GM19240 (cell line): ENCODE measurements around the gene PPP1R18.
"Not testable (repeated sequence)": the region's sequence is repeated elsewhere in the genome, so short reads cannot be mapped to it uniquely, and the experiment has no call there.

Experiments
- DNase-seq: peaks from one replicate; pipeline ENCODE4 v3.0.0; 2011; ENCODE audit warnings: low spot score; ENCODE audit not compliant: insufficient read length

Gene PPP1R18

GRCh38 chr6:30719791-30720737, 33.6 kb upstream of the PPP1R18 start, which contains the start of gene TUBB:
Gene TUBB, plus strand, starts transcription at chr6:30720352. Its CDS starts 155 bp downstream, at chr6:30720507.
- DNase-seq = peak; percentile 53

GRCh38 chr6:30719356-30719755, 32.9 kb upstream of the PPP1R18 start:
- DNase-seq = no peak

GRCh38 chr6:30717845-30718720, 31.6 kb upstream of the PPP1R18 start:
- not testable (repeated sequence) for DNase-seq

GRCh38 chr6:30717129-30717844, 30.8 kb upstream of the PPP1R18 start, which contains the start of gene MDC1:
Gene MDC1, minus strand, starts transcription at chr6:30717281. Its CDS starts 2,106 bp downstream, at chr6:30715175.
- peak; percentile 86 for DNase-seq

DNA sequence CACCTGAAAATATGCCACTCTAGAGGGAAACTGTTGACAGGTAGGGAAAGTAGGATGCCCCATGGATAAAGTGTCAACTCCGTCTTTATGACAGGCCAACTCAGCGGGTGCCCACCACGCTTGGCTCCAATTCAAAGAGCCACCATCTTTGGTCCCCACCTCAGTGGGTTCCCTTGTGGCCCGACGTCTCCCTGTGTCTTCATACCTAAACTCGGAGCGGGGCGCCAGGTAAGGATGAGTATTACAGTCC, 30.4 kb upstream of the PPP1R18 start:
- no peak for DNase-seq

DNA sequence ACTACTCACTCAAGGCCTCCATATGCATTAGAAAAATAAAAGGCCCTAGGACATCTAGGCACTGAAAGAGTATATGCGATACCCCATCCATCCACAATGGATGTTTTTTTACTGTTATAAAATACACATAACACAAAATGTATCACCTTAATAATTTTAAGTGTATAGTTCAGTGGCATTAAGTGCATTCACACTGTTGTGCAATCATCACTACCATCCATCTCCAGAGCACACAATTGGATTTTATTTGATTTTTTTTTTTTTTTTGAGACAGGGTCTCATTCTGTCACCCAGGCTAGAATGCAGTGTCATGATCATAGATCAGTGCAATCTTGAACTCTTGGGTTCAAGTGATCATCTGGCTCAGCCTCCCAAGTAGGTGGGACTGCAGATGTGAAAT, 27.8 kb upstream of the PPP1R18 start:
- DNase-seq = no peak

DNA sequence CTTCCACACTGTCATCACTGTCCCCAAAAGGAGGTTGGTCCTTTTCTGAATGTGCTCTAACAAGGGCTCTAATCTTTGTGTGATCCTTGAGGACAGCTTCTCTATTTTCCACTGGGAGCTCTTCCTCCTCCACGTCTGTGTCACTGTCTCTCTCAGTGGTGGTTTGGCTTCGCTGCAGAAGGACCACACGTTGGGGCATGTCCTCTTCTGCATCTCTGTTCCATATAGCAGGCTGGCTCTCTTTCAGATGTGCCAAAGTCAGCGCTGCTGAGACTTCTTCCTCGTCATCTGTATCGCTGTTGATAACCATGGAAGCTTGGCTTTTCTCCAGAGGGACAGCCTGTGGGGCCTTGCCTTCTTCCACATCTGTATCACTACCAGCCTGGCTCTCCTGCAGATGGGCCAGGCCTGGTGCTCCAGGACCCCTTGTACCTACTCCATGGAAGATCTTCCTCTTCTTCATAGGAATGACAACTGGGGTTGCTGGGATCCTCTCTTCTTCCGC, 26.0 kb upstream of the PPP1R18 start:
- DNase-seq = no peak

DNA sequence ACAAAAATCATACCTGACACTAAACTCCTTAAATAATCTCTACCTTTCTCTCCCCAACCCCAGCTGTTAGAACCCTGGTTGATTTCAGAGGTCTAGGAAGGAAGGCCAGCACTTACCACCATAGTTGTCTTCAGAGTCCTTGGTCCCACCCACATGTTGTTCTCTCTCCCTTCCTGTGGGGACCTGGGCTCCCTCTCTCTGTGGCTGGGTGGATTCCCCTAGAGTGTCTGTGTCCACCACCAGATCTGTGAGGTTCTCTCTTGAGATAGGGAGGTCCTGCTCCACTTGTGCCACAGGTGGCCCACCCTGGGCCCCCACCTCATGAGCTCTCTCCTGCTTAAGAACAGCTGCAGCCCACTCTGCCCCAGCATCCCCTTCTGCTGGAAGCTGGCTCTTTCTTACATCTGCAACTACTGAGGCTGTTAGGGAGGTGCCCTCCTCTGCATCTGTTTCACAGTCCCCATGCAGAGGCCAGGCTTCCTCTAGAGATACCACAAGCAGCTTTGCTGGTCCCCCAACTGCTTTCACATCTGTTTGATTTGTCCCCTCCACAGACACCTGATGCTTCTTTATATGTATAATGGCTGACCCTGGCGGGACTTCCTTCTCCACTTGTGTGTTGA, 25.4 kb upstream of the PPP1R18 start:
- DNase-seq = no peak

DNA sequence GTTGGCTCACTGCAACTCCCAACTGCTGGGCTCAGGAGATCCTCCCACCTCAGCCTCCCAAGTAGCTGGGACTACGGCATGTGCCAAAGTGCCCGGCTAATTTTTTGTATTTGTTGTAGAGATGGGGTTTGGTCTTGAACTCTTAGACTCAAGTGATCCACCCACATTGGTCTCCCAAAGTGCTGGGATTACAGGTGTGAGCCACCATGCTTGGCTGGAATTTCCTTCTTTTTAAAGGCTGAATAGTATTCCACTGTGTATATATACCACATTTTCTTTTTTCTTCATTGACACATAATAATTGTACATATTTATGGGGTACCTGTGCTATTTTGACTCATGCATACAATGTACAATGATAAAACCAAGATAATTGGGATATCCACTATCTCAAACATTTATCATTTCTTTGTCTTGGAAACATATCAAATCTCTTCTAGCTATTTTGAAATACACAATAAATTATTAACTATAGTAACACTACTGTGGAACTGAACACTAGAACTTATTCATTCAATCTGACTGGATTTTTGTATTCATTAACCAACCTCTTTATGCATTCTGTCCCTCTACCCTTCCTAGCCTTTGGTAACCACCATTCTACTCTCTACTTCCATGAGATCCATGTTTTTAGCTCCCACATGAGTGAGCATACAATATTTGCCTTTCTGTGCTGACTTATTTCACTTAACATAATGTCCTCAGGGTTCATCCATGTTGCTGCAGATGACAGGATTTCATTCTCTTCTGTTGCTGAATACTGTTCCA, 22.8 kb upstream of the PPP1R18 start:
- no peak for DNase-seq

- DNase-seq = no peak
These were observed 20.9 kb upstream of the PPP1R18 start for GRCh38 chr6:30707281-30707850.

DNA sequence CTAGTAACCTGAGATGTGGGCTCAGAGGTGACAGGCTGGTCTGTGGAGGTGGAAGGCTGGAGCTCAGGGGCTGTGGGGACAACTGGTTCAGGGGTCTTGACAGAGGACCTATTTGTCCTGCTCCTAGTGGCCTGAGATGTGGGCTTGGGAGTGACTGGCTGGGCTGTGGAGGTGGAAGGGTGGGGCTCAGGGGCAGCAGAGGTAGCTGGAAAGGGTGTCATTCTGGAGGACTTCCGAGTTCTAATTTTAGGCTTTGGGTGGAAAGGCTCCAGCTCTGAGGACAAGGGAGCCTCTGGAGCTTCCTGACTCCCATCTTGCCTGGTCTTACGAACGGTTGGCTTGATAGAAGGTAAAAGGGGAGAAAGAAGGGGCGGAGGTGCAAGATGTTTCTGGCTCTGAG, 19.2 kb upstream of the PPP1R18 start:
- no peak for DNase-seq

GRCh38 chr6:30703821-30704220, 17.4 kb upstream of the PPP1R18 start:
- no peak for DNase-seq

DNA sequence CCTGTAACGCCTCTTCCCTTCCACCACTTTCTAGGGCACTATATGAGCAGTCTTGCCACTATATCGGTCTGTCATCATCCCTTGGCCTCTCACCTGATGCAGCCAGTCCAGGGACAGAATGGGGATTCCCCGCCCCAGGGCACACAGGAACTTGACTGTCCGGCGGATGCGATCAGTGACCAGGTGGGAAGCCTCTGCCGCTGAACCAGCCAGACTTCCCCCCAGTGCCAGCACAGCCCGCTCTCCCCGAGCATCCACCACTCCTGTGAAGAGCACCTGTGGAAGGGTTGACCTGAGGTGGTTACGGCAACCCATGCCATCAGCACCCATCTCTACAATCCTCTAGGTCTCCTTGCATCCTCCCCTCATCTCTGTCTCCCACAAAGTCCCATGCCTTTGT, 16.6 kb upstream of the PPP1R18 start:
- no peak for DNase-seq

- DNase-seq = no peak
These were observed 13.9 kb upstream of the PPP1R18 start for GRCh38 chr6:30700340-30700739.

DNA sequence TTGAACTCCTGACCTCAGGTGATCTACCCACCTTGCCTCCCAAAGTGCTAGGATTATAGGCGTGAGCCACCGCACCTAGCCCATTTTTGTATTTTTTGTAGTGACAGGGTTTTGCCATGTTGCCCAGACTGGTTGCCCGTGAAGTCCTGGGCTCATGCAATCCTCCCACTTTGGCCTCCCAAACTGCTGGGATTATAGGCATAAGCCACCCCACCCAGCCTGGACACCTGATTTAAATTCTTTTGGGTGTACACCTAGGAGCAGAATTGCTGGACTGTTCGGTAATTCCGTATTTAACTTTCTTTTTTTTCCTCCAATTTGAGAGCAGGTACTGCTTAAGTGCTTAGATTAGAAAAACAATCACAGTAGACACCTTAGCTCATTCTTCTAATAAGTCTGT, 10.0 kb upstream of the PPP1R18 start:
- no peak for DNase-seq

GRCh38 chr6:30691208-30691847, 4.9 kb upstream of the PPP1R18 start:
- no peak for DNase-seq

DNA sequence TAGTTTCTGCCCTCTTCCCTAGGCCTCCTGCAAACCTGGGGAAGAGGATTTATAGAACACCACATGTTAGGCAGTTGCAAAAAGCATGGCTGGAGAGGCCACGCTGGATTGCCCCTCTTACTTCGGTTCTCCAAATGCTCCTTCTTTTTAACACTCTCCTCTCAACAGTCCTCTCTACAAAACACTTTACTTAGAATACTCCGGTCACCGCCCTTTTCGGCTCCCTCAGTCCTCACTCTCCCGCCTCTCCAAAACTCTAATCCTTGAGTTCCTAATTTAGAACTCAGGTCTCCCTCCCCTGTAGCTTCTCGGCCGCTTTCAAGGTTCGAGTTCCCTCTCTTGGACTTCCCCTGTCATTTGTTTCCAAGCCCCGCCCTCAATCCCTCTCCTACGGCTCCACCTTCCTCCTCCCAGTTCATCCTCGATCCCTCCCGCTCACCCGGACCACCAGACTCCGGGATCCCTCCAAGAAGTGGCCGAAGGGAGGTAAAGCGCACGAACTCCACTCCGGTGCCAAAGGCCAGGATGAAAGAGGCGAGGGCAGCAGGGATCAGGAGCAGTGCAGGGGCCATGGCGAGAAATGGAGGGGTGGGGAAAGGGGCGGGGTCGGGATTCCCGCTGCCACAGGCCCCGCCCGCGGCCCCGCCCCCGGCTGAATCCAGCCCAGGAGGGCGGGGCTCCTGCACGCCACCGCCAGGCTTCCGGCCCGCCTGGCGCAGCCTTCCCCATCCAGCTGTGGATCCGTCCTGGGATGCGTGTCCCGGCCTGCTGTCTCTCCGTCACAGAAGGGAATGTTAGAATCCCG, 4.2 kb upstream of the PPP1R18 start, which contains the start of gene NRM:
Gene NRM (minus strand): TSS at position 582 of the 805 bp plus-strand sequence. CDS start 10 bp downstream, at position 572.
- DNase-seq = peak; percentile 40

DNA sequence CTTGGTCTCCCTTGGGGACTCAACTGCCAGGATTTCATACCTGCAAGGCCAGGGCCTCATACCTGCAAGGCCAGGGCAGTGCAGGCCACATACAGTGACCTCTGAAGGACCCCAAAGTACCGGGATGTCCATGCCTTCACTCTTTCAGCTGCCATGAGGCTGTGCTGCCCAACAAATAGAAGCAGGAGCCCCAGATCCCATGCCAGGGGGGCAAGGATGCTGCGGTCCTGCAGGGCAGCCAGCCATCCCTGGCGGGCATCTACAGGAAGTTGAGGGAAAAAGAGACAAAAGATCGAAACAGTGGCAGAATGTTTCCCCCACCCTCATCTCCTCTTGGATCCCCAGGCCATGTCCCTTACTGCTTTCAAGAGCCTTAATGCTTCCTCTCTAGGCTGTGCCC, 3.5 kb upstream of the PPP1R18 start:
- no peak for DNase-seq
